Activated naive CD4-positive, alpha-beta T cell treated with anti-CD3 and anti-CD28 coated beads for 36 hours (primary cell): ENCODE data around the gene C2orf42. TPM values are rescaled to one million over a fixed set of nuclear protein-coding genes. Genes with fewer than 3 reads are reported as not detected.

Experiments
- CTCF ChIA-PET: fragments of 350-600 bp; sonication (Branson Sonifier 250); formaldehyde crosslinking; loops from one replicate; lab custom pipeline; 2021; ENCODE audit warnings: antibody characterized with exemption; lab: Charles Lee
- DNase-seq: peaks from one replicate; pipeline ENCODE4 v3.0.0-alpha.2; 2020
- H3K27ac Mint-ChIP-seq: one replicate; pipeline ENCODE4 v1.8.0; 2021; ENCODE audit warnings: mild to moderate bottlenecking, mixed read lengths
- H3K27me3 Mint-ChIP-seq: one replicate; pipeline ENCODE4 v1.8.0; 2021; ENCODE audit warnings: low read depth, mixed read lengths
- H3K36me3 Mint-ChIP-seq: one replicate; pipeline ENCODE4 v1.8.0; 2021; ENCODE audit warnings: low read depth, mixed read lengths
- H3K4me1 Mint-ChIP-seq: one replicate; pipeline ENCODE4 v1.8.0; 2021; ENCODE audit warnings: low read depth, mixed read lengths
- H3K4me3 Mint-ChIP-seq: one replicate; pipeline ENCODE4 v1.8.0; 2021; ENCODE audit warnings: mild to moderate bottlenecking, moderate library complexity, mixed read lengths
- H3K9me3 Mint-ChIP-seq: one replicate; pipeline ENCODE4 v1.8.0; 2021; ENCODE audit warnings: mixed read lengths
- intact Hi-C: fragments of 100-400 bp; cut with micrococcal nuclease; formaldehyde crosslinking; loops from one replicate; pipeline ENCODE4 v1.15.1; 2023
- total RNA-seq, 2 experiments: library from RNA; stranded (reverse); gene quantifications; one replicate each; pipeline ENCODE4 v1.2.3, GENCODE V29; 2021

Gene C2orf42
- total RNA-seq, 2 experiments from 2014 or later, result 19.2 to 23.3 TPM

- H3K4me3 Mint-ChIP-seq, result peak overlapping the region; percentile 92
- intact Hi-C loops, result loop anchor here (1.0 kb wide), 5 partner anchors 7 to 37 kb away; no protein-coding TSS in a partner anchor
- H3K9me3 Mint-ChIP-seq, result no peaks in the 10 kb centered on the region
- H3K27me3 Mint-ChIP-seq, result no peaks in the 10 kb centered on the region
- H3K4me1 Mint-ChIP-seq, result peaks cover 68% of the 10 kb centered on the region
- H3K36me3 Mint-ChIP-seq, result peaks cover 6% of the 10 kb centered on the region
- peak overlapping the region; percentile 100 for H3K27ac Mint-ChIP-seq
- CTCF ChIA-PET, result interaction anchor here (0.7 to 2.2 kb wide), 10 partner anchors 8 to 234 kb away, joined by 3 to 13 read pairs (median 5); no protein-coding TSS in a partner anchor
- peak; percentile 58 for DNase-seq
Observed at GRCh38 chr2:70124983-70125480, 65.8 kb downstream of the C2orf42 start.

- peak overlapping the region; percentile 92 for H3K4me3 Mint-ChIP-seq
- no peak for DNase-seq
- H3K27me3 Mint-ChIP-seq, result no peaks in the 10 kb centered on the region
- intact Hi-C loops, result loop anchor here (1.0 kb wide), 5 partner anchors 9 to 35 kb away; no protein-coding TSS in a partner anchor
- H3K9me3 Mint-ChIP-seq, result no peaks in the 10 kb centered on the region
- CTCF ChIA-PET, result interaction anchor here (0.6 to 2.2 kb wide), 8 partner anchors 11 to 563 kb away, joined by 3 to 13 read pairs (median 5); no protein-coding TSS in a partner anchor
- peaks cover 64% of the 10 kb centered on the region for H3K4me1 Mint-ChIP-seq
- H3K36me3 Mint-ChIP-seq, result peaks cover 6% of the 10 kb centered on the region
- H3K27ac Mint-ChIP-seq, result peak overlapping the region; percentile 100
Observed at GRCh38 chr2:70123829-70124116, 67.0 kb downstream of the C2orf42 start.

GRCh38 chr2:70123051-70123828 is 67.6 kb downstream of the C2orf42 start:
- intact Hi-C loops, result no loop called here
- Mint-ChIP-seq H3K36me3 (peaks cover 6% of the 10 kb centered on the region), H3K27me3 (no peaks in the 10 kb centered on the region), H3K4me1 (peaks cover 64% of the 10 kb centered on the region), H3K4me3 (peak overlapping the region; percentile 92), H3K9me3 (no peaks in the 10 kb centered on the region), H3K27ac (peak overlapping the region; percentile 100)
- CTCF ChIA-PET, result interaction anchor here (0.7 to 1.5 kb wide), 7 partner anchors 10 to 563 kb away, joined by 3 to 5 read pairs (median 5); no protein-coding TSS in a partner anchor
- DNase-seq, result no peak

GRCh38 chr2:70122470-70122869 is 68.3 kb downstream of the C2orf42 start:
- intact Hi-C loops, result no loop called here
- CTCF ChIA-PET, result interaction anchor here (0.9 to 1.3 kb wide), 7 partner anchors 11 to 86 kb away, joined by 3 to 6 read pairs (median 5); no protein-coding TSS in a partner anchor
- no peaks in the 10 kb centered on the region for H3K27me3 Mint-ChIP-seq
- peaks cover 6% of the 10 kb centered on the region for H3K36me3 Mint-ChIP-seq
- no peak for DNase-seq
- no peak overlapping the region for H3K27ac Mint-ChIP-seq
- no peak overlapping the region for H3K4me3 Mint-ChIP-seq
- H3K9me3 Mint-ChIP-seq, result no peaks in the 10 kb centered on the region
- peaks cover 58% of the 10 kb centered on the region for H3K4me1 Mint-ChIP-seq

- Mint-ChIP-seq H3K27me3 (no peaks in the 10 kb centered on the region), H3K36me3 (peaks cover 6% of the 10 kb centered on the region), H3K4me3 (no peak overlapping the region), H3K27ac (peak overlapping the region; percentile 2), H3K4me1 (peaks cover 57% of the 10 kb centered on the region), H3K9me3 (no peaks in the 10 kb centered on the region)
- DNase-seq, result no peak
- CTCF ChIA-PET, result interaction anchor here (0.9 to 1.3 kb wide), 8 partner anchors 11 to 87 kb away, joined by 3 to 6 read pairs (median 4); no protein-coding TSS in a partner anchor
- intact Hi-C loops, result no loop called here
Observed at GRCh38 chr2:70121627-70122372, 69.0 kb downstream of the C2orf42 start.

- CTCF ChIA-PET, result interaction anchor here (1.5 kb wide), 1 partner anchor 14 kb away, joined by 5 read pairs; no protein-coding TSS in a partner anchor
- no peaks in the 10 kb centered on the region for H3K9me3 Mint-ChIP-seq
- no peaks in the 10 kb centered on the region for H3K27me3 Mint-ChIP-seq
- H3K4me1 Mint-ChIP-seq, result peaks cover 57% of the 10 kb centered on the region
- intact Hi-C loops, result no loop called here
- DNase-seq, result no peak
- H3K36me3 Mint-ChIP-seq, result peaks cover 4% of the 10 kb centered on the region
- no peak overlapping the region for H3K4me3 Mint-ChIP-seq
- peak overlapping the region; percentile 1 for H3K27ac Mint-ChIP-seq
Observed at GRCh38 chr2:70118798-70119454, 71.9 kb downstream of the C2orf42 start.

GRCh38 chr2:70116936-70117552 is 73.8 kb downstream of the C2orf42 start:
- DNase-seq, result no peak
- no peak overlapping the region for H3K27ac Mint-ChIP-seq
- no peaks in the 10 kb centered on the region for H3K36me3 Mint-ChIP-seq
- no peaks in the 10 kb centered on the region for H3K9me3 Mint-ChIP-seq
- H3K4me3 Mint-ChIP-seq, result no peak overlapping the region
- peaks cover 45% of the 10 kb centered on the region for H3K4me1 Mint-ChIP-seq
- CTCF ChIA-PET, result interaction anchor here (0.6 to 1.9 kb wide), 2 partner anchors 15 to 41 kb away, joined by 5 read pairs; no protein-coding TSS in a partner anchor
- intact Hi-C loops, result no loop called here
- no peaks in the 10 kb centered on the region for H3K27me3 Mint-ChIP-seq

- intact Hi-C loops, result no loop called here
- Mint-ChIP-seq H3K4me3 (no peak overlapping the region), H3K27me3 (no peaks in the 10 kb centered on the region), H3K4me1 (peaks cover 46% of the 10 kb centered on the region), H3K27ac (peak overlapping the region; percentile 24), H3K9me3 (no peaks in the 10 kb centered on the region), H3K36me3 (no peaks in the 10 kb centered on the region)
- CTCF ChIA-PET, result interaction anchor here (0.6 to 1.9 kb wide), 3 partner anchors 10 to 42 kb away, joined by 3 to 5 read pairs (median 5); no protein-coding TSS in a partner anchor
- DNase-seq, result peak; percentile 39
Observed at GRCh38 chr2:70115646-70116442, 75.0 kb downstream of the C2orf42 start.

- H3K4me1 Mint-ChIP-seq, result peaks cover 57% of the 10 kb centered on the region
- CTCF ChIA-PET, result interaction anchor here (0.6 kb wide), 1 partner anchor 20 kb away, joined by 3 read pairs; no protein-coding TSS in a partner anchor
- H3K9me3 Mint-ChIP-seq, result no peaks in the 10 kb centered on the region
- intact Hi-C loops, result no loop called here
- DNase-seq, result no peak
- no peaks in the 10 kb centered on the region for H3K27me3 Mint-ChIP-seq
- peak overlapping the region; percentile 44 for H3K27ac Mint-ChIP-seq
- H3K36me3 Mint-ChIP-seq, result no peaks in the 10 kb centered on the region
- H3K4me3 Mint-ChIP-seq, result no peak overlapping the region
Observed at GRCh38 chr2:70113359-70114070, 77.3 kb downstream of the C2orf42 start.

- Mint-ChIP-seq H3K27me3 (no peaks in the 10 kb centered on the region), H3K36me3 (no peaks in the 10 kb centered on the region), H3K4me1 (peaks cover 66% of the 10 kb centered on the region), H3K4me3 (no peak overlapping the region), H3K9me3 (no peaks in the 10 kb centered on the region), H3K27ac (no peak overlapping the region)
- intact Hi-C loops, result no loop called here
- DNase-seq, result no peak
- CTCF ChIA-PET, result no interaction called here
Observed at GRCh38 chr2:70111752-70112591, 78.8 kb downstream of the C2orf42 start.
